Parathyroid adenoma (tissue), 2 donors: Measurements from ENCODE around the gene CLCF1.

Experiments used
- H2AFZ ChIP-seq: fragments of 300-600 bp; sonication (generic); one replicate; pipeline ENCODE4 v1.7.0; 2017; ENCODE audit warnings: antibody characterized with exemption, mild to moderate bottlenecking
- H3K27ac ChIP-seq: fragments of 300-600 bp; sonication (generic); one replicate; pipeline ENCODE4 v1.7.0; 2017
- H3K27me3 ChIP-seq: fragments of 300-600 bp; sonication (generic); one replicate; pipeline ENCODE4 v1.7.0; 2017; ENCODE audit warnings: low read length; ENCODE audit not compliant: control insufficient read depth, insufficient read depth
- H3K36me3 ChIP-seq: fragments of 300-600 bp; sonication (generic); one replicate; pipeline ENCODE4 v1.7.0; 2017; ENCODE audit warnings: low read length; ENCODE audit not compliant: control insufficient read depth, insufficient read depth
- H3K4me1 ChIP-seq: fragments of 300-600 bp; sonication (generic); one replicate; pipeline ENCODE4 v1.7.0; 2017; ENCODE audit warnings: control low read depth
- H3K4me2 ChIP-seq: fragments of 300-600 bp; sonication (generic); one replicate; pipeline ENCODE4 v1.7.0; 2017; ENCODE audit warnings: low read length
- H3K4me3 ChIP-seq: fragments of 300-600 bp; sonication (generic); one replicate; pipeline ENCODE4 v1.7.0; 2017; ENCODE audit warnings: low read depth, low read length
- H3K79me2 ChIP-seq: fragments of 300-600 bp; sonication (generic); one replicate; pipeline ENCODE4 v1.7.0; 2017; ENCODE audit warnings: control low read depth
- H3K9ac ChIP-seq: fragments of 300-600 bp; sonication (generic); one replicate; pipeline ENCODE4 v1.7.0; 2017; ENCODE audit warnings: mild to moderate bottlenecking
- H3K9me3 ChIP-seq: fragments of 300-600 bp; sonication (generic); one replicate; pipeline ENCODE4 v1.7.0; 2017; ENCODE audit warnings: low read length; ENCODE audit not compliant: control insufficient read depth
- CTCF ChIP-seq: fragments of 300-600 bp; sonication (generic); IDR thresholded peaks from one replicate; pipeline ENCODE4 v1.7.0; 2017; ENCODE audit warnings: antibody characterized with exemption, mild to moderate bottlenecking
- donor health status: primary hyperparathyroidism.

CLCF1 gene

GRCh38 chr11:67349928-67350465 lies 23.4 kb downstream of the CLCF1 start:
- Histone ChIP-seq H3K79me2 (peaks cover 2% of the 10 kb centered on the region), H3K36me3 (no peaks in the 10 kb centered on the region), H3K4me2 (no peak overlapping the region), H3K9ac (no peak overlapping the region), H3K4me1 (peaks cover 8% of the 10 kb centered on the region), H3K27me3 (no peaks in the 10 kb centered on the region), H3K9me3 (no peaks in the 10 kb centered on the region), H2AFZ (no peak overlapping the region), H3K4me3 (no peak overlapping the region), H3K27ac (no peak overlapping the region)
- TF ChIP-seq CTCF = no peak

DNA sequence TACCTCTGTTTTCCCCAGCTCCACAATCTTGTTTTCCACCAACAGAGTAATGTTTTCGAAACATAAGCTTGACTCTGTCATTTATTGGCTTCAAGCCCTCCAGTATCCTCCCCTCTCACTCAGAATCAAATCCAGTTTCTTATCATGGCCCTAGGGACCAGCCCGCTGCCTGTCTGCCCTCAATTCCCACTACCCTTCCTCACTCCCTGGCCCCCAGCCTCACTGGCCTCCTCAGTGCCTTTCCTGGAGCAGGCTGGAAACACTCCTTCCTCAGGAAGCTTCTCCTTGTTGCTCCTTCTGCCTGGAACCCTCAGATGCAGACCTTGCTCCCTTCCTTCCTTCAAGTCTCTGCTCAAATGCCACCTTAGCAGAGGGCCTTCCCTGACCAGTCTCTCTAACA lies 23.9 kb downstream of the CLCF1 start:
- Histone ChIP-seq H3K4me1 (peaks cover 8% of the 10 kb centered on the region), H3K36me3 (no peaks in the 10 kb centered on the region), H3K4me2 (no peak overlapping the region), H3K27ac (no peak overlapping the region), H3K27me3 (no peaks in the 10 kb centered on the region), H3K79me2 (peaks cover 2% of the 10 kb centered on the region), H3K9me3 (no peaks in the 10 kb centered on the region), H2AFZ (no peak overlapping the region), H3K9ac (no peak overlapping the region), H3K4me3 (no peak overlapping the region)
- TF ChIP-seq CTCF = no peak

- Histone ChIP-seq H3K27ac (no peak overlapping the region), H2AFZ (no peak overlapping the region), H3K4me2 (no peak overlapping the region), H3K27me3 (no peaks in the 10 kb centered on the region), H3K4me3 (no peak overlapping the region), H3K9me3 (no peaks in the 10 kb centered on the region), H3K79me2 (peaks cover 2% of the 10 kb centered on the region), H3K36me3 (no peaks in the 10 kb centered on the region), H3K4me1 (peaks cover 8% of the 10 kb centered on the region), H3K9ac (no peak overlapping the region)
- TF ChIP-seq CTCF = no peak
Measured at GRCh38 chr11:67349036-67349435, 24.4 kb downstream of the CLCF1 start.

- no peaks in the 10 kb centered on the region for H3K9me3 ChIP-seq
- H3K4me3 ChIP-seq = no peak overlapping the region
- H3K9ac ChIP-seq = no peak overlapping the region
- H3K27ac ChIP-seq = no peak overlapping the region
- no peaks in the 10 kb centered on the region for H3K27me3 ChIP-seq
- H2AFZ ChIP-seq = no peak overlapping the region
- H3K4me2 ChIP-seq = no peak overlapping the region
- TF ChIP-seq CTCF = no peak
- H3K4me1 ChIP-seq = peaks cover 4% of the 10 kb centered on the region
- no peaks in the 10 kb centered on the region for H3K36me3 ChIP-seq
- peaks cover 2% of the 10 kb centered on the region for H3K79me2 ChIP-seq
Measured at GRCh38 chr11:67347964-67348749, 25.2 kb downstream of the CLCF1 start.
